Upper lobe of left lung (tissue), 4 donors: Measurements from ENCODE around the gene BRF1.

ENCODE experiments used
- CTCF ChIP-seq, 6 experiments: fragments of 450-650 bp in 4 of 6; fragments of 200-600 bp in 2 of 6; sonication (generic) in 2 of 6; IDR thresholded peaks; one replicate each; pipeline ENCODE4 v1.5.1; 2016 to 2019; ENCODE audit warnings: antibody characterized with exemption in 6 of 6
- EP300 ChIP-seq, 4 donors: sonication (generic); formaldehyde crosslinking; IDR thresholded peaks; one replicate each; pipeline ENCODE4 v1.5.1; 2017; ENCODE audit warnings: antibody characterized with exemption in 4 of 4, control low read depth in 2 of 4
- POLR2AphosphoS5 ChIP-seq, 2 donors: sonication (generic); formaldehyde crosslinking; IDR thresholded peaks; one replicate each; pipeline ENCODE4 v1.5.1; 2017; ENCODE audit warnings: antibody characterized with exemption in 2 of 2

- TF ChIP-seq EP300 (IDR thresholded peaks at IDR 0.05) (no peak), CTCF (IDR thresholded peaks at IDR 0.05) (no peak), POLR2AphosphoS5 (IDR thresholded peaks at IDR 0.05) (no peak)
These were observed 46.8 kb upstream of the BRF1 start for GRCh38 chr14:105347587-105347968.
